ENCODE data around the gene TCHHL1. TPM values are rescaled to one million over a fixed set of nuclear protein-coding genes. Genes with fewer than 3 reads are reported as not detected.

TCHHL1 gene
- total and polyA plus RNA-seq, 7 donors = not detected

DNA sequence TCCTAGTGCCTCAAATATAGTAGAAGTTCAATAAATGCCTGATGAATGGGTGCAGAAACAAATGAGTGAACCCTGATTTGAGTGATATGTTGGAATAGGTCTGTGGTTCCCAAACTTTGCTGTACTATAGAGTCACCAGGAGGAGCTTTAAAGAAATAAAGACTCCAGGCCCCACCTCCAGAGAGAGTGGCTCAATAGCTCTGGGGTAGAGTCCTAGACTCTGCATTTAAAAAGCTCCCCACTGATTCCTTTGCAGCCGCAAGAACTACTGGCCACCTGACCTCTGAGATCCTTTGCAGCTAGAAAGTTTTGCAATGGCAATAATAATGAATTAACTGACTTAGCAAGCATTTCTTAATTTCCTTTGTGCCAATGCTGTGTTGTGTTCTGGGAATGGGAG is 20.9 kb downstream of the TCHHL1 start:
- intact Hi-C loops (cut with DNase I) = no loop called here
- peaks cover 0 to 20% (median 8%) of the 10 kb centered on the region in 3 donors for H3K27me3 ChIP-seq (ENCODE audit: insufficient read depth in 3 of 3, low read length in 2 of 3)
- ATAC-seq (no peak), DNase-seq (no peak)
- H3K9me3 ChIP-seq = no peaks in the 10 kb centered on the region
- TF ChIP-seq, protein P1, sequence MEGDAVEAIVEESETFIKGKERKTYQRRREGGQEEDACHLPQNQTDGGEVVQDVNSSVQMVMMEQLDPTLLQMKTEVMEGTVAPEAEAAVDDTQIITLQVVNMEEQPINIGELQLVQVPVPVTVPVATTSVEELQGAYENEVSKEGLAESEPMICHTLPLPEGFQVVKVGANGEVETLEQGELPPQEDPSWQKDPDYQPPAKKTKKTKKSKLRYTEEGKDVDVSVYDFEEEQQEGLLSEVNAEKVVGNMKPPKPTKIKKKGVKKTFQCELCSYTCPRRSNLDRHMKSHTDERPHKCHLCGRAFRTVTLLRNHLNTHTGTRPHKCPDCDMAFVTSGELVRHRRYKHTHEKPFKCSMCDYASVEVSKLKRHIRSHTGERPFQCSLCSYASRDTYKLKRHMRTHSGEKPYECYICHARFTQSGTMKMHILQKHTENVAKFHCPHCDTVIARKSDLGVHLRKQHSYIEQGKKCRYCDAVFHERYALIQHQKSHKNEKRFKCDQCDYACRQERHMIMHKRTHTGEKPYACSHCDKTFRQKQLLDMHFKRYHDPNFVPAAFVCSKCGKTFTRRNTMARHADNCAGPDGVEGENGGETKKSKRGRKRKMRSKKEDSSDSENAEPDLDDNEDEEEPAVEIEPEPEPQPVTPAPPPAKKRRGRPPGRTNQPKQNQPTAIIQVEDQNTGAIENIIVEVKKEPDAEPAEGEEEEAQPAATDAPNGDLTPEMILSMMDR (IDR thresholded peaks at IDR 0.05) = no peak
- H3K27ac ChIP-seq = no peak overlapping the region
- H3K4me1 ChIP-seq = no peaks in the 10 kb centered on the region
- WGBS, 3 donors = 32 to 44% (median 41%) methylated on average over 1 of the region's 1 CpG
- no peak overlapping the region for H3K4me3 ChIP-seq
- no peaks in the 10 kb centered on the region for H3K36me3 ChIP-seq (ENCODE audit: insufficient read depth in 1 of 2, low read depth in 1 of 2)

DNA sequence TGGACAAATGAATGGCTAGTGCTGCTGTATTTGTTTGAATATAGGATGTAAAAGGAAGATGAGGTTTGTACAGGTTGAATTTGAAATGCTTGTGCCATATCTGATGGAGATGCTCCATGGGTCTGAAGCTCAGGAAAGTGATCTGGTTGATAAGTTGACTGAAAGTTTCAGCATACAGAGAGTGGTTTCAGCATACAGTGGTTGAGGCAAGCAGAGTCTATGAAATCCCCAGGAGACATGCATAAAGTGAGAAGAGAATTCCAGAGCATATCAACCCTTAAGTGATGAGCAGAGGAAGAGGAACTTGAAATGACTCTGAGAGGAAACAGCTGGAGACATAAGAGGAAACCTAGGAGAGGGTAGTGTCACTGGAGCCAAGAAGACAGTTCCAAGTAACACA is 21.7 kb downstream of the TCHHL1 start:
- Histone ChIP-seq H3K4me3 (no peak overlapping the region), H3K4me1 (no peaks in the 10 kb centered on the region), H3K27me3 (ENCODE audit: insufficient read depth in 3 of 3, low read length in 2 of 3) (peaks cover 0 to 20% (median 5%) of the 10 kb centered on the region in 3 donors), H3K9me3 (no peaks in the 10 kb centered on the region), H3K27ac (no peak overlapping the region), H3K36me3 (ENCODE audit: insufficient read depth in 1 of 2, low read depth in 1 of 2) (no peaks in the 10 kb centered on the region)
- ATAC-seq (no peak), DNase-seq (no peak)
- intact Hi-C loops (cut with DNase I) = no loop called here
- TF ChIP-seq, protein P1 (IDR thresholded peaks at IDR 0.05) = no peak

DNA sequence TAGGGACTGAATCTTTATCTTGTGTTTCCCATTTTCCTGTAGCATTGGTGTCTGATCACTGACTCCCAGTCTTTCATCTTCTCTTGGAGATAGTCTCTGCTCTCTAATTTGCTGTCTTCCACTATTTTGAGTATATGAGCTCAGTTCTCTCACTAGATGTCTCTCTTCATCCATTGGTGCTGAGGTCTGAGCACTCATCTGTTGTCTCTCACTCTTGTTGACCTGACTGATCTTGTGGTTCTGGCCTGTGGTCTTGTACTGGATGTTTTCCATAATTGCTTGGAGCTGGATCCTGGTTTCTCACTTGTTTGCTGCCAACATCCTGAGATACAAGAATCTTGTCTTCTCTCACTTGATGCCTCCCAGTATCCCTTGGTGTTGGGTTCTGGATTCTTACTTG is 26.9 kb downstream of the TCHHL1 start:
- Histone ChIP-seq H3K36me3 (ENCODE audit: insufficient read depth in 1 of 2, low read depth in 1 of 2) (no peaks in the 10 kb centered on the region), H3K4me3 (no peak overlapping the region), H3K9me3 (no peaks in the 10 kb centered on the region), H3K27me3 (ENCODE audit: insufficient read depth in 3 of 3, low read length in 2 of 3) (peaks cover 3 to 43% (median 4%) of the 10 kb centered on the region in 3 donors), H3K4me1 (no peaks in the 10 kb centered on the region), H3K27ac (no peak overlapping the region)
- intact Hi-C loops (cut with DNase I) = no loop called here
- ATAC-seq (no peak), DNase-seq (no peak)
- TF ChIP-seq, protein P1 (IDR thresholded peaks at IDR 0.05) = no peak

DNA sequence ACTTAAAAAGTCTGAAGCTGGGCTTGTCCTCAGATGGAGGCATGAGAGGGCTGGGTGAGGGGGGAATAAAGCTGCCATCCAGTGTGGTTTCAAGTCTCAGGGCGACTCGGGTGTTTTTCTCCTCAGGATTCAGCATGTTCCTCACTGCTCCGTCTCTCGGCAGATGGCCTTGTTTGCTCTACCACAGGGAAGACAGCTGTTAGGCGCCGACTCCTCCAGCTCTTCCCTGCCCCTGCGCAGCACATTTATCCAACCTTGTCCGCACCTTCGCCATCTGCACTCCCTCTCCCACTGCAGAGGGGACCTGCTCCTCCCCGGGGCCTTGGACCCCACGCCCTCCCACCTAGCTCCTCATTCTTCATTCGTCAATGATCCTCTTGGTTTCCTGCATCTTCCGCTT is 35.5 kb downstream of the TCHHL1 start:
- Histone ChIP-seq H3K27me3 (ENCODE audit: insufficient read depth in 3 of 3, low read length in 2 of 3) (peaks cover 0 to 7% (median 3%) of the 10 kb centered on the region in 3 donors), H3K27ac (no peak overlapping the region), H3K36me3 (ENCODE audit: insufficient read depth in 1 of 2, low read depth in 1 of 2) (no peaks in the 10 kb centered on the region), H3K4me3 (no peak overlapping the region), H3K4me1 (no peaks in the 10 kb centered on the region), H3K9me3 (no peaks in the 10 kb centered on the region)
- TF ChIP-seq, protein P1 (IDR thresholded peaks at IDR 0.05) = no peak
- no peak for DNase-seq
- 48 to 63% (median 58%) methylated on average over 13 of the region's 13 CpGs for WGBS, 3 donors
- ATAC-seq = no peak
- intact Hi-C loops (cut with DNase I) = loop anchor here (5.0 kb wide), 3 partner anchors 134 to 404 kb away; no protein-coding TSS in a partner anchor

DNA sequence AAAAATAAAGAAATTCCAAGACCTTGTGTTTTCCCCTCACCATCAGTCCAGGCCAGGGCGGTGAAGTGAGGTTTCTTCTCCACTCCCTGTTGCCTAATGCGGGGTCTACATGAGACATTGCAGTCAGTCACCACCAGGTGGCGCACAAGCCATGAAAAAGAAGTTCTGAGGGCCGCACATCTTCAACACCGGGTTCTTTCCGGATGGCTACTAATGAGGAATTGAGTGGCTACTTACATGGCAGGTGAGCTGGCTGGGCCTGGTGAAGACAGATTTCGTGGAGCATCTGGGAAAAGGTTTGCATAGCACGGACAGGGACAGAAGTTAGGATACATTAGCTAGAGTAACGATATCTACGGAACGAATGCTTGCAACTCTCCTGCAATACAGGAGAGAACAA is 36.3 kb downstream of the TCHHL1 start:
- DNase-seq = peak; percentile 85 to 90
- Histone ChIP-seq H3K4me1 (no peaks in the 10 kb centered on the region), H3K4me3 (no peak overlapping the region), H3K9me3 (no peaks in the 10 kb centered on the region), H3K27ac (no peak overlapping the region), H3K27me3 (ENCODE audit: insufficient read depth in 3 of 3, low read length in 2 of 3) (peaks cover 0 to 3% (median 0%) of the 10 kb centered on the region in 3 donors), H3K36me3 (ENCODE audit: insufficient read depth in 1 of 2, low read depth in 1 of 2) (no peaks in the 10 kb centered on the region)
- intact Hi-C loops (cut with DNase I) = loop anchor here (5.0 kb wide), 3 partner anchors 135 to 405 kb away; no protein-coding TSS in a partner anchor
- ATAC-seq = peak; percentile 63 to 77 (median 67)
- TF ChIP-seq, protein P1 (IDR thresholded peaks at IDR 0.05) = peak; percentile 88
- WGBS, 3 donors = 23 to 27% (median 24%) methylated on average over 11 of the region's 11 CpGs
